ENCODE measurements around the gene ARHGAP26.

Gene ARHGAP26, protein sequence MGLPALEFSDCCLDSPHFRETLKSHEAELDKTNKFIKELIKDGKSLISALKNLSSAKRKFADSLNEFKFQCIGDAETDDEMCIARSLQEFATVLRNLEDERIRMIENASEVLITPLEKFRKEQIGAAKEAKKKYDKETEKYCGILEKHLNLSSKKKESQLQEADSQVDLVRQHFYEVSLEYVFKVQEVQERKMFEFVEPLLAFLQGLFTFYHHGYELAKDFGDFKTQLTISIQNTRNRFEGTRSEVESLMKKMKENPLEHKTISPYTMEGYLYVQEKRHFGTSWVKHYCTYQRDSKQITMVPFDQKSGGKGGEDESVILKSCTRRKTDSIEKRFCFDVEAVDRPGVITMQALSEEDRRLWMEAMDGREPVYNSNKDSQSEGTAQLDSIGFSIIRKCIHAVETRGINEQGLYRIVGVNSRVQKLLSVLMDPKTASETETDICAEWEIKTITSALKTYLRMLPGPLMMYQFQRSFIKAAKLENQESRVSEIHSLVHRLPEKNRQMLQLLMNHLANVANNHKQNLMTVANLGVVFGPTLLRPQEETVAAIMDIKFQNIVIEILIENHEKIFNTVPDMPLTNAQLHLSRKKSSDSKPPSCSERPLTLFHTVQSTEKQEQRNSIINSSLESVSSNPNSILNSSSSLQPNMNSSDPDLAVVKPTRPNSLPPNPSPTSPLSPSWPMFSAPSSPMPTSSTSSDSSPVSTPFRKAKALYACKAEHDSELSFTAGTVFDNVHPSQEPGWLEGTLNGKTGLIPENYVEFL

GRCh38 chr5:142769793-142770649 is at the start of gene ARHGAP26:
TSS of gene ARHGAP26 (plus strand) at chr5:142770377. CDS start at chr5:142770762, 385 bp downstream.
- peak; percentile 79 to 90 (median 81) for DNase-seq (ENCODE audit: low read depth in 2 of 3, low spot score in 2 of 3)

GRCh38 chr5:142720641-142721271 is 49.4 kb upstream of the ARHGAP26 start:
- no peak for DNase-seq (ENCODE audit: low read depth in 2 of 3, low spot score in 2 of 3)

- DNase-seq (ENCODE audit: low read depth in 2 of 3, low spot score in 2 of 3): no peak
Observed at GRCh38 chr5:142722146-142722545, 48.0 kb upstream of the ARHGAP26 start.

DNA sequence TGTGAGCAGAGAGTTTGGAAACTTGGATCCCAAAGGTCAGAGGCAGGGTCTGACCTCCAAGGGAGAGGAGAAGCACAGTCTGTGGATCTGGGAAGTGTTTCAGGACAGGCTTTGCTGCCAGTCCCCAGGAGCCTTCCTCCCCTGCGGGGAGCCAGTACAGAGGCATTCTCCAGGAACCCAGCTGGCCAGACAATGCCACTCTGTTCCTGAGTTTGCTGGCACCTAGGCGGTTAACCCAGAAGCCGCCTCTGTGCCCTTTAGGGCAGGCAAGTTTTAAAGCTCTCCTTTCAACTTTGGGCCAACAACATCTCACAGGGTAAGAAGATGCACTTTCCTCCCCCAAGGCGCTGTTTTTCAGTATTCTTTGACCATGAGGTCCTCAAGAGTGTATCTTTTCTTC is 47.3 kb upstream of the ARHGAP26 start:
- no peak for DNase-seq (ENCODE audit: low read depth in 2 of 3, low spot score in 2 of 3)

- DNase-seq (ENCODE audit: low read depth in 2 of 3, low spot score in 2 of 3): no peak
Observed at GRCh38 chr5:142724821-142725220, 45.4 kb upstream of the ARHGAP26 start.

GRCh38 chr5:142725231-142726187 is 44.7 kb upstream of the ARHGAP26 start:
- no peak for DNase-seq (ENCODE audit: low read depth in 2 of 3, low spot score in 2 of 3)

DNA sequence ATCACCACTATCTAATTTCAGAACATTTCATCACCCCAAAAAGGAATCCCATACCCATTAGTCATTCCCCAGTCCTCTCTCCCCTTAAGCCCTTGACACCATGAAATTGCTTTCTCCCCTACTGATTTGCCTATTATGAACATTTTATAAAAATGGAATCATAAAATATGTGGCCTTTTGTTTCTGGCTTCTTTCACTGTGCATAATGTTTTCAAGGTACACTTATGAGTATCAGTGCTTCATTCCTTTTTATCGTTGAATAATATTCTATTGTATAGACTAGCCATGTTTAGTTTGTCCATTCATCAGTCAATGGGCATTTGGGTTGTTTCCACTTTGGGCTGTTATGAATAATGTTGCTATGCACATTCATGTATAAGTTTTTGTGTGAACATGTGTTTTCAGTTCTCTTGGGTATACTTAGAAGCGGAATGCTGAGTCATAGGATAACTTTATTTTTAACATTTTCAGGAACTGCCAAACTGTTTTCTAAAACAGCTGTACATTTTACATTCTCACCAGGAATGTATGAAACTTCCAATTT is 43.9 kb upstream of the ARHGAP26 start:
- no peak for DNase-seq (ENCODE audit: low read depth in 2 of 3, low spot score in 2 of 3)

GRCh38 chr5:142727735-142728047 is 42.5 kb upstream of the ARHGAP26 start:
- no peak for DNase-seq (ENCODE audit: low read depth in 2 of 3, low spot score in 2 of 3)

GRCh38 chr5:142735323-142736246 is 34.6 kb upstream of the ARHGAP26 start:
- DNase-seq (ENCODE audit: low read depth in 2 of 3, low spot score in 2 of 3): no peak

DNA sequence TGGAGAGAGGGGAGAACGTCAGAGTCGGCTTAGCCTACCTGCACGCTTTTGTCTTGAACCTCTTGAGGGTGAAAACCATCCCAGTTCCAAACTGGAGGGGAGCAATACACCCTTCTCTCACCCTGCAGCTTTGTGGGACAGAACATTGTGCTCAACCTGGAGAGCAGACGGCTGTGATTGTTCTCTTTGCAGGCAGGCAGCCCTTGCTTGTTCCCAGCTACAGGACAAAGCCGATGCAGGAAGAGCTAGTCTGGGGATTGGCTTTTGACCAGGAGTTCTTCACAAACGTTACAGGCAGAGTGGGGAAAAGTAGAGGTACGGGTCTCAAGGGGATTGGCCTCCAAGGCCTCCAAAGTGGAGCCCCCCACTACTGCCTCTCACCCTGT is 33.9 kb upstream of the ARHGAP26 start:
- no peak for DNase-seq (ENCODE audit: low read depth in 2 of 3, low spot score in 2 of 3)

GRCh38 chr5:142737179-142737578 is 33.0 kb upstream of the ARHGAP26 start:
- no peak for DNase-seq (ENCODE audit: low read depth in 2 of 3, low spot score in 2 of 3)

DNA sequence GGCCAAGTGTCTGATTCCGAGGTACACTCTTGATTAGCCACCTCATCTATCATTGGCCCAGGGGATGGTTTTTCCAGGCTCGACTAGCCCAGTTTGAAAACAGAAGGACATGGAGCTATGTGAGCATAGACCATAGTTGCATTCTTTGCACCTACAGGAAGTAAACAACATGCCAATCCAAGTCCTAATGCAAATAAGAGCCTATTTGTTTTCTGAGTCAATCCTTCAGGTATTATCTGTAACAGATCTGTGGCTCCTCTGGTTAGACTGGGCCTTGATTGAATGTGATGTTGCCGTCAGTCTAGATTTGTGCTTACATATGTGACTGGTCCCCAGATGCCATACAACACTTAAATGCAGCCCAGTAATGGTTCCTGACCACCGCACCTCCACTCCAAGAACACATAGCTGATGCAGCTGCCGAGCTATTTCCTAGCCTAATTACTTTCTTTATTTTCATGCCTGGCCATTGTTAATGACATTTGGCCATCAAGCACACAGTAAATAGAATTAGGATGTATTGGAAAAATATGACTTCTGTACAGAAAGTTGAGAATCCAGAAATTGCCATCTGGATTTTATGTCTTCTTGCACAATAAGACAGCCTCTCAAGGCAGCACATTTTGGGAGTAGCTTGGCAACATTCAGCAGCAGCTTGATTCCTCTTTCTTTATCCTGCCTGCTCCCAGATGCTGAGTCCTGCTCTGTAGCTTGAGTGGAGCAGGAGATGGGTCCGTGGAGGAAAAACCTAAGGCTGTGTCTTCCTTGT is 29.5 kb upstream of the ARHGAP26 start:
- DNase-seq (ENCODE audit: low read depth in 2 of 3, low spot score in 2 of 3): no peak

DNA sequence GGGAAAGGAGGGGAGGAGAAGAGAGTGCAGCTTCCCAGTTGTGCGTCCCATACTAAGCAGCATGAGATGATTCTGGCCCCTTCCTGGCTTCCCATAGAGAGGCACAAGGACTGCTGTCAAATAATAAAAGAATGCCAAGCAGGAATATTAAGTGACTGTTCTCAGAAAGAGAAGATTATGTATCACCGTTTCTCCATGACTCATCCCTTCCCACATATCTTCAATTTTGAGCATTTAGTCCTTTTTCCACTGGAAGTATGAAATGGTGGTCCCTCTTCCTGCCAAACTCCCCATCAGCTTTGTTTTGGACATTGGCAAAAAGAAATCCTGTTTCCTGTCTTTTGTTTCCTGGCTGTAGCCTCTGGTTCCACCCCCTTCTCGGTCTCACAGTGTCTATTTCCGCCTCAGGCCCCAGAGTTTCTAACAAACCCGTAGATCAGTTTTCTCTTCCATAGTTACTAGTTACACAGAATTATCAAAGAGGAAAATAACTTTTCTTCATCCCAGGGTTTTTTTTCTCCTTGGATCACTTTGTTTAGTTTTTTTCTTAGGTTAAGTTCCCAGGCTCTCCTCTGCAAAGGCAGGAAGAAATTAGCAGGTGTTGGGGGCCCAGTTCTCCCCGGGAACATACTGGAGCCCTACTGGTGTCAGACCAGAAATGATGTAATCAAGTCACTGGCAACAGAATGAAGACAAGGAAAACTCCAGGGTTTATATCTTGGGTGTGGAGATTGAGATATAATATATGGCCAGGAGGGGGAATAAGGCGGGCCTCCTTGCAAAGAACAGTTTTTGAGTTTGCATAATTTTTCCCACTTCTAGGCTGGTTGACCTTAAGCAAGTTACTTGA is 26.4 kb upstream of the ARHGAP26 start:
- no peak for DNase-seq (ENCODE audit: low read depth in 2 of 3, low spot score in 2 of 3)

DNA sequence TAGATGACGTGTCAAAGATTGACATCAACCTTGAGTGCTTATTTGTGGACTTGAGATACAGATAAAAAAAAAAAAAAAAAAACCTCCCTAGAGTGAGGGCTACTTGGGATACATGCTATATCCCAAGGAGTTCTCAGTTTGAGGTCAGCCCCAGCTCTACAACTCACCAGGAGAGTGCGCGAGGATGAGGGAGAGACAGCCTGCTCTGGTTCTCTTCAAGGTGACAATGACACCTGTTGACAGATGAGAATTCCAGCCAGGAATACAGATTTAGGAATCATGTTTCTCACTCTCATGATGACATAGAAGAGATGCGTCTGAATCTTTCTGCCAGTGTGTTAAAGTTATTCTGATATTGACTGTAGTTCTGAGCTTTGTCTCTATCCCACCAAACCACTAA is 24.9 kb upstream of the ARHGAP26 start:
- DNase-seq (ENCODE audit: low read depth in 2 of 3, low spot score in 2 of 3): no peak

DNA sequence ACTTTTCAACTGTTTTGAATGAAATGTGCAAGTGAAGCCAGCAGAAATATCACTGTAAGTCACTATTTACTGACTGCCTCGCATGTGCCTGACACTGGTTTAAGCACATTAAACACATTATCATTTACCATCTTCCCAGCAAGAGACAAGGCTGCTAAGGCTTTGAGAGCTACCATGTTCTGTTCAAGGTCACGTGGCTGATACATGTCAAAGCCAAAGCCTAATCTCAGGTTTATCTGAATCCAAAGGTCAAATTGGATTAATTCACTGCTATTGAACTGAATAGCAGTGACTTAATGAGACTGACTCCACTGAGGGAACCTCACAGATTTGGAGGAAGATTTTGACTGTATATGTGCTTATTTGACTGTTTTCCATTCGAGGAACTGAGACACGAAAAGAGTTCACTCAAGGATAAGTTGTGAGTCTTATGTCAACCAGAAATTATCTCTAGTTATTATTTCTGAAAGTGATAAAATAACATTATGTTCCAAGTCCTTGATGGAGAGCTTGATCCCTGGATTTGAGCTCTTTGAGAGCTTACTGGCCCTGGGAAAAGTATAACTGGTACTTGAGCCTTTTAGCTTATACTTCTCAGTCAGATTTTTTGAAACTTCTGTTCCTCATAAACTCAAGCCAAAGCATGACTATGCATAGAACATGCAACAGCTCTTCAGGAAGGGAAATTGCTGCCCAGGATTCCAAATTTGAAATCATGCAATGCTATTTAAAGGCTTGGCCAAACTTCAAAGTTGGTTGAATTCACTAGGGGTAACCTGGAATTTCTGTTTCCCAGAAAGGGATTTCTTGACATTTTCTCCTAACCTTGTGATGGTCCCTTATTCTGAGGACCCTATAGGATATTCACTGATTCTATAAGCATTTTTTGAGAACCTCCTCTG is 23.4 kb upstream of the ARHGAP26 start:
- DNase-seq (ENCODE audit: low read depth in 2 of 3, low spot score in 2 of 3): no peak

DNA sequence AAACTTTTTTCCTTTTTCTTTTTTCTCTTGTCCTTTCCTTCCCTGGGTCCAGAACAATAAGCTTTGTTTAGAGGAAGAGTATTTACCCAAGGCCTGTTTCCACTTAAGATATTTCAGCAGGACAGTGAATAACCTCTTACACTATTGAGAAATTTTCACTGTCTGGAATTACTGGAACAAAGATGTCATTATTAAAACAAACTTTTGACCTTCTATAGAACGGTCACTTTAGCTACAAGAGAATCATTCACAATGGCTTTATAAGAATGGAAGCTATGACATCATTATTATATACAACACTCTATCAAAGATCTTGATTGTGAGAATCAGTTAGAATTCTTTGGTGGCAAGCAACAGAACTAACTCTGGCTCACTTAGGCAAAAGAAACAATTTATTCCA is 22.0 kb upstream of the ARHGAP26 start:
- no peak for DNase-seq (ENCODE audit: low read depth in 2 of 3, low spot score in 2 of 3)

All from activated CD8-positive, alpha-beta memory T cell treated with anti-CD3 and anti-CD28 coated beads for 48 hours (primary cell).